Muscle of leg (tissue), 11 donors: ENCODE measurements around the gene SRSF5. TPM values are rescaled to one million over a fixed set of nuclear protein-coding genes. Genes with fewer than 3 reads are reported as not detected.

Source experiments
- DNase-seq: peaks from one replicate; pipeline ENCODE4 v3.0.0; 2013
- H3K27ac ChIP-seq: one replicate; pipeline ENCODE4 v1.5.1; 2013; ENCODE audit warnings: mild to moderate bottlenecking, low read length, control low read depth
- H3K27me3 ChIP-seq: one replicate; pipeline ENCODE4 v1.6.1; 2013; ENCODE audit warnings: low read length; ENCODE audit not compliant: control insufficient read depth, insufficient read depth
- H3K36me3 ChIP-seq: one replicate; pipeline ENCODE4 v1.6.1; 2013; ENCODE audit warnings: low read length; ENCODE audit not compliant: control insufficient read depth, insufficient read depth
- H3K4me1 ChIP-seq: one replicate; pipeline ENCODE4 v1.6.1; 2013; ENCODE audit warnings: low read length; ENCODE audit not compliant: control insufficient read depth, insufficient read depth
- H3K4me3 ChIP-seq: one replicate; pipeline ENCODE4 v1.5.1; 2013; ENCODE audit warnings: low read length, control low read depth
- H3K9me3 ChIP-seq: replicated peaks from 2 replicates; pipeline ENCODE4 v1.6.1; 2013; ENCODE audit warnings: low read depth, low read length; ENCODE audit not compliant: control insufficient read depth
- WGBS: methylation state at CpG from one replicate; pipeline ENCODE4 v1.1.5; 2013; ENCODE audit warnings: missing lambda C conversion rate; ENCODE audit not compliant: insufficient coverage; 5-methylcytosine and 5-hydroxymethylcytosine counted together
- polyA plus RNA-seq, 8 donors: library from polyadenylated mRNA; unstranded; fragments of 120-200 nt; gene quantifications; one replicate each; pipeline versions ENCODE4 v1.2.1 to v1.2.3, GENCODE V29; 2013; ENCODE audit warnings: inconsistent platforms in 1 of 8, low replicate concordance in 1 of 8; ENCODE audit not compliant: insufficient read length in 8 of 8, insufficient read depth in 1 of 8
- total RNA-seq: library from RNA; stranded (reverse); fragments of 120-200 nt; gene quantifications from one replicate; pipeline ENCODE4 v1.2.4, GENCODE V29; 2013

Gene SRSF5
- total and polyA plus RNA-seq, 9 donors, result 145 to 308 (median 263) TPM

DNA sequence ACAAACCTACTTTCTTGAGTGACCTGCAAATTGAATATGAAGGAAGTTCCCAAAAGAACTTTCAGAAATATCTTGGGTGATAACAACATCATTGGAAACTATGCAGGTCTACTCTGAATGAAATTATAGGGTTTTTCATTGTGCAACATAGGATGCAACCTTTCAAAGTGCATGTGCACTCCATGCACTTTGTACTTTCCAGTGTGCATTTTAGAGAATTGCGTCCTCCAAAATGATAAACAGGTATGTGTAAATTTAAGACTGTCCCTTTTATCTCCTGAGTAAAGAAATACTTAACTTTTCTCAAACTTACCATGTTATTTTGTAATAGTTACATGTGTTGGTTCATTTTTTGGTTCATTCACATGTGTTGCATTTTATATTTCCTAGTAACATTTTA, 13.2 kb downstream of the SRSF5 start:
- WGBS, result no CpG with 5 or more reads among the region's 1 CpG
- Histone ChIP-seq H3K36me3 (peaks cover 37% of the 10 kb centered on the region), H3K4me3 (no peak overlapping the region), H3K9me3 (no peaks in the 10 kb centered on the region), H3K4me1 (no peaks in the 10 kb centered on the region), H3K27me3 (no peaks in the 10 kb centered on the region), H3K27ac (no peak overlapping the region)
- no peak for DNase-seq

DNA sequence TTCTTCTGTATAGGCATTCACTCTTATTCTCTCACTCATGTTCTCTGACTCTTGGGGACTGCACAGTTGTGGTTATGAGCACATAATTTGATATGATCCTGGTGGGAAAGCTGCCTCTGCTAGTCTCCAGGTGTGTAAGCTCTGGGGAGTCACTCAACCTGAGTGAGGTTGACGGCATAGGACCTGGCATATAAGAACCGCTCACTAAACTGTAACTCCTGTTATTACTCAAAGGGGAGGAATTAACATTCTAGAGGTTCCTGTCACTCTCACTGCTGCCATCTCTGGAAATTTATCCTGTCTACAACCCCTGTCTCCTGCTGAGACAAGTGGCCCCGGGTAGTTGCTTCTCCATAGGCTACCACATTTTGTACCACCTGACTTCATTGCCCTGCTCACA, 14.0 kb downstream of the SRSF5 start:
- Histone ChIP-seq H3K36me3 (peaks cover 38% of the 10 kb centered on the region), H3K27ac (no peak overlapping the region), H3K4me3 (no peak overlapping the region), H3K27me3 (no peaks in the 10 kb centered on the region), H3K9me3 (no peaks in the 10 kb centered on the region), H3K4me1 (no peaks in the 10 kb centered on the region)
- WGBS, result 79% methylated on average over 2 of the region's 3 CpGs
- DNase-seq, result no peak

DNA sequence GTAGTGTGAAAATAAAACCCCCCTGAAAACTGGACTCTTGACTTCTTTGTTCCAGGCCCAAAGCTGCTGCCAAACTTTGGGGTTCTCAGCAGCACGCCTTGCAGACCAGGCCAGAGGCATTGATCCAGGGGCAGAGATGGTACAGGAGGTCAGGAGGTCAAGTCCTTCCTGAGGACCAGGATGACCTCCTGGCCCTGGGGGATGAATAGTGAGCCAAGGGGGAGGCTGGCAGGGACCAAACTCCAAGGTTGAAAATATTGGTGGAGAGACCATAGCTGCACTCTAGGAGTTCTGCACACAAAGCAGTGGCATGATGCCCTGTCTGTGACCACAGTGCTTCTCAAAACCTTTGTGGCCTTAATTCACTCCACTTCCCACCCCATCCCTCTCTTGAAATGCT, 18.0 kb downstream of the SRSF5 start:
- no peaks in the 10 kb centered on the region for H3K27me3 ChIP-seq
- H3K4me3 ChIP-seq, result no peak overlapping the region
- DNase-seq, result no peak
- H3K9me3 ChIP-seq, result no peaks in the 10 kb centered on the region
- H3K4me1 ChIP-seq, result no peaks in the 10 kb centered on the region
- WGBS, result 100% methylated on average over 1 of the region's 1 CpG
- no peak overlapping the region for H3K27ac ChIP-seq
- peaks cover 13% of the 10 kb centered on the region for H3K36me3 ChIP-seq

DNA sequence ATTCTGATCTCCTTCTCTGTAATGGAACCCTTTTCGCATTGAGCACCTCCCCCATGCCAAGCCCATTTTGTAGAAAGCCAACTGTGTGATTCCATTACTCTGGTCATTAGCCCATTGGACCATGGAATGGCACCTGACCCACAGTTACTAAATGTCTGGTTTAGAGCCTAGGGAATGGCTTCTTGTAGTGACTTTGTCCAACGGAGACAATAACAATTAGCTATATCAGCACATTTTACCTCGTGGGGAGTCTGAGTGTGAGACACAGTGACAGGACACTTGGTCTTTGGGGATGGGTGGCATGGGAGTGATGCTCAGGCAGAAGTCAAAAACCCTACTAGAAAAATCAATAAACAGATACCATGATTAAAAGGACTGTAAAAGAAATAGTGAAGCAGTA, 19.7 kb downstream of the SRSF5 start:
- no CpG with 5 or more reads among the region's 3 CpGs for WGBS
- Histone ChIP-seq H3K27me3 (no peaks in the 10 kb centered on the region), H3K36me3 (peaks cover 10% of the 10 kb centered on the region), H3K4me3 (no peak overlapping the region), H3K9me3 (no peaks in the 10 kb centered on the region), H3K4me1 (no peaks in the 10 kb centered on the region), H3K27ac (no peak overlapping the region)
- DNase-seq, result no peak

DNA sequence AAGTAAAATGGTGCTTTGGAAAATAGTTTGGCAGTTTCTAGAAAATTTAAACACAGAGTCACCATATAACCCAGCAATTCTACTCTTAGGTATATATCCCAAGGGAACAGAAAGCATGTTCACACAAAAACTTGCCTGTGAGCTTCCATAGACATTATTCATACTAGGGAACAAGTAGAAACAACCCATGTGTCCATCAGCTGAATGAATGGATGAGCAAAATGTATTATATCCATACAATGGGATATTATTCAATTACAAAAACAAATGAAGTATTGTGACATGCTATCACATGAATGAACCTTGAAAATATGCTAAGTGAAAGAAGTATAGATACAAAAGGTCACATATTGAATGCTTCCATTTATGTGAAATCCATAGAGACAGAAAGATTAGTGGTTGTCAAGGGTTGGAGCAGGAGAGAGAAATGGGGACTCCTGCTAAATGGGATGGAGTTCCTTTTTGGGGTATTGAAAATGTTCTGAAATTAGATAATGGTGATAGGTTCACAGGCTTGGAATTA, 22.2 kb downstream of the SRSF5 start:
- peaks cover 10% of the 10 kb centered on the region for H3K36me3 ChIP-seq
- no peaks in the 10 kb centered on the region for H3K9me3 ChIP-seq
- no peak overlapping the region for H3K27ac ChIP-seq
- no peak for DNase-seq
- H3K4me3 ChIP-seq, result no peak overlapping the region
- H3K4me1 ChIP-seq, result no peaks in the 10 kb centered on the region
- no peaks in the 10 kb centered on the region for H3K27me3 ChIP-seq

DNA sequence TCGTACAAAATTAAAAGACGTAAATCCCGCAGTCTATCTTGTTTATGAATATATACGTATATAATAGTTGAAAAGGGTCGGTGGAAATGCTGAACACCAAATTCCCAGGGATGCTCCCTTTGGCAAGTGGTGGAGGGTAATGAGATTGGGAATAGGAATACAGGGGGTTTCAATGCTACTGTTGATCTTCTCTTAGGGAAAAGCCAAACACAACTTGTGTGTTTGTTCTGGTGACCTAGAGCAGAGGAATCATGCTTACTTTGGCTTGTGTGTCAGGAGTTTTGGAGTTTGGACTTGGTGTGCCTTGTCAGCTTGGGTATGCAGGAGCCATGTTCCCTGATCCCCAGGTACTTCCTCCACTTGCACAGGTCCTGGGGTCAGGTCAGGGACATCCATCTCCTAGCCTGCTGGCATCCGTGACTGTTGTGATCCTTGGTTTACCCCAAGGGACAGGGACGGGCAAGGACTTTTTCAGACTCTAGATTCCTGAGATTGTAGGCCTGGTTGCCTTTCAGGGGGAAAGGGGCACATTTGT, 26.0 kb downstream of the SRSF5 start:
- no peak for DNase-seq
- Histone ChIP-seq H3K27me3 (no peaks in the 10 kb centered on the region), H3K9me3 (no peaks in the 10 kb centered on the region), H3K4me1 (no peaks in the 10 kb centered on the region), H3K27ac (no peak overlapping the region), H3K4me3 (no peak overlapping the region), H3K36me3 (no peaks in the 10 kb centered on the region)
- WGBS, result 78% methylated on average over 7 of the region's 7 CpGs

DNA sequence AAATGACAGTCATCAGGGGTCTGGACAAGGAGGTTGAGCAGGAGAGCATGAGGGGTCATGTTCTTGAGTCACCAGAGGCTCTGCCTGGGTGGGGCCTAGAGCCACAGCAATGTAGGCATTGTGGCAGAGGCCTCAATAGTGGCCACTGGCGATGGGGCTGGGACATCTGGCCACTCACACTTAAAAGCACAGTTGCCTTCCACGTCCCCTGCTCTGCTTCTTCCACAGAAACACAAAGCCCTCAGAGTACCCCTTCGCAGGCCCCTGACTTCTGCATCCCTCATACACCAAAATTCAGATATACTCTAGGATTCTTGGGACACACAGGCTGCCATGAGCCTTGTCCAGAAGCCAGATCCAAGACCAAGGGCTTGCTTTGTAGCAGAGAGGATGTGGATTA, 27.8 kb downstream of the SRSF5 start:
- 79% methylated on average over 3 of the region's 3 CpGs for WGBS

DNA sequence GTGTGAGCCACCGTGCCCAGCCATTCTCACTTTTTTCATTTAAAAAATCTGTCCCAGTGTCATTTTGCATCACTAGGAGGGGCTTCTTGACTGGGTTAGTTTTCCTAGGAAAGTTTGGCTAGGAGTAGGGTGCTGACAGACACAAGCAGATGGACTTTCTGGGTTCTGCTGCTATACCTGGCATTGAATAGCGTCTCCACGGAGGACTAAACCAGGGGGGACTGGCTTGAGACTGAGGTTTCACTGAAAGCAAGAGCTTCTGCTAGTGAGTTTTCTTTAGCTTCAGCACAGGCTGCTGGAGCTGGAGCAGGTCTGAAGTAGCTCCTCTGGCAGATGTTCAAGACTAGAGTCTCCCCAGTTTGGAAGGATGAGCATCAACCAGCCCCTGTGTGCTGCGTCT, 28.7 kb downstream of the SRSF5 start:
- Histone ChIP-seq H3K4me3 (no peak overlapping the region), H3K4me1 (no peaks in the 10 kb centered on the region), H3K27me3 (no peaks in the 10 kb centered on the region), H3K27ac (no peak overlapping the region), H3K36me3 (no peaks in the 10 kb centered on the region), H3K9me3 (no peaks in the 10 kb centered on the region)
- WGBS, result 89% methylated on average over 3 of the region's 4 CpGs
- no peak for DNase-seq

More for the DNA sequence above, 27.8 kb downstream of the SRSF5 start:
- no peaks in the 10 kb centered on the region for H3K27me3 ChIP-seq
- H3K4me1 ChIP-seq, result no peaks in the 10 kb centered on the region
- H3K36me3 ChIP-seq, result no peaks in the 10 kb centered on the region
- no peak for DNase-seq
- no peak overlapping the region for H3K27ac ChIP-seq
- H3K9me3 ChIP-seq, result no peaks in the 10 kb centered on the region
- H3K4me3 ChIP-seq, result no peak overlapping the region

DNA sequence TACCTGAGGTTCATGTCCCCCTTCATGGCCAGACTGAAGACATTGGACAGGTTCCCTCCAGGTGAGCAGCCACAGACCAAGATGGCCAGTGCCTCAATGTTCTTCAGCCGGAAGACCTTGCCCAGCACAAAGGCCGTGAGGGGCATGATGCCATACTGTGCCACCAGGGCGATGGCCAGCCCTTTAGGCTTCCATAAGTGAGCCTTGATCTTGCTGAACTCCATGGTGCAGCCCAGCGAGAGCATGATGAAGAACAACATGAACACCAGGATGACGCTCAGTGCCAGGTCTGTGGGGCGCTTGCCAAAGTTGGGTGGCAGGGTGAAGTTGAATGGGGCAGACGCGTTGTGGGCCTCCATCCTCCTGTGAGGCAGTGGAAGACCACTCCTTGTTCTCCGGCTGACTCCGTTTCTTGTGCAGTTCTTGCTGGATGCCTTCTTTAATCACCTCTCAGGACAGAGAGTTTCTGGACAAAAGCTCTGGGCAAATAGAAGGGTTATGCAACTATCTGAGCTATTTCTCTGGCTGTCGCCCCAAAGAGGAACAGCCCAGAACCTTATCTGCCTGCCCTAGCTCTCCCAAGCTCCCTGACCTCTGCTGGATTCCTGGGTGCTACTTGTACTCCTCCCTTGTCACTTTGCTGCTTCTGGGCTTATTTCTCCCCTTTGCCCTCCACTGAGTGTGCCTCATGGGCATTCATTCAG, 30.0 kb downstream of the SRSF5 start, which contains the start of gene SLC10A1:
SLC10A1 (minus strand) TSS at position 445 of the 704 bp plus-strand sequence; CDS start at position 359, 86 bp downstream.
- H3K4me1 ChIP-seq, result no peaks in the 10 kb centered on the region
- no peak within 1 kb of the TSS for H3K27ac ChIP-seq
- no peak within 1 kb of the TSS for H3K4me3 ChIP-seq
- peaks cover under 1% of the 10 kb centered on the region for H3K27me3 ChIP-seq
- H3K36me3 ChIP-seq, result no peaks in the 10 kb centered on the region
- WGBS, result 88% methylated on average over 9 of the region's 11 CpGs
- DNase-seq, result no peak
- H3K9me3 ChIP-seq, result no peaks in the 10 kb centered on the region

DNA sequence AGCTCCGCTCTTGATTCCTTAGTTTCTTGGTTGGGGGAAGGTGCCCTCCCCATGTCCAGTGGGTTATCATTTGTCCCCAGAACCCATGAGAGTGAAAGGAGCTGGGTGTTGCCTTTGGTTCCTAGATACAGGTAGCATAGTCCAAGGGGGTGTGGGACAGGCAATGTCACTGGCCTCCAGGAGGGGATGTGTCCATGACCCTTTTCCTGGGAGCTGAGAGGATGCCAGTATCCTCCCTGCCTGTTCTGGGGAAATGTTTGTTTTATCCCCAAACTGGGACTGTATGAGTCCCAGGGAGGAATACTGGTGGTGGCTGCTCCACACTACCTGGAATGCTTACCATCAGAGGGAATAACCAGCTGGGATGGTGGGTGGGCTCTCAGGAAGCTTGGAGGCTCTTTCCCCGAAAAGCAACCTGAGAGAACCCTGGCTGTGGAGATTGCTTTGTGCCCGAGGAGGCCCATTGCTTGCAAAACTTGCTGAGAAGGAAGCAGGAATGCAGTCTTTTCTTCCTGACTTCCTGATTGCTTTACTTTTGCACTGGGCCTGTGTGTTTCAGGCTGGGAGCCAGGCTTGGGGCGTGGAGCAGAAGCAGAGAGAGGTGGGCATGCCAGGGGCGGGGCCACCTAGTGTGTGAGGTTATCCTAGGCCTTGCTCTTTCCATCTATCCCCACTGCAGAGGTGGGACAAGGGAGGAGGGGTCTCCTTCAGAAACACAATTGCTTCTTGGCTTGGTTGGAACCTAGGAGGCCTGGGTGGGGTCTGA, 30.8 kb downstream of the SRSF5 start:
- WGBS, result 81% methylated on average over 2 of the region's 5 CpGs
- H3K27me3 ChIP-seq, result peaks cover 6% of the 10 kb centered on the region
- H3K36me3 ChIP-seq, result no peaks in the 10 kb centered on the region
- H3K9me3 ChIP-seq, result no peaks in the 10 kb centered on the region
- DNase-seq, result no peak
- H3K4me3 ChIP-seq, result no peak overlapping the region
- no peak overlapping the region for H3K27ac ChIP-seq
- H3K4me1 ChIP-seq, result no peaks in the 10 kb centered on the region
